HCT116 (cell line): ENCODE results near the gene IFT88. TPM values are rescaled to one million over a fixed set of nuclear protein-coding genes. Genes with fewer than 3 reads are reported as not detected.

Experiments used
- ATAC-seq: fragments of 200-7000 bp; cut with Tn5 transposase; 2 replicates; pipeline ENCODE4 v1.9.1; 2020; ENCODE audit warnings: mild to moderate bottlenecking, moderate library complexity
- BruUV-seq: library from RNA; stranded (reverse); fragments of 400-500 nt; replicated peaks from 2 replicates; lab custom pipeline; 2021; lab: Mats Ljungman, UMichigan
- CTCF ChIA-PET: fragments of 300-600 bp; sonication (Branson Sonifier 250); formaldehyde crosslinking; loops from one replicate; lab custom pipeline; 2021; ENCODE audit warnings: antibody characterized with exemption; lab: Charles Lee
- POLR2A ChIA-PET: fragments of 300-600, 350-600 bp; sonication (Branson Sonifier 250); formaldehyde crosslinking; loops from one replicate; lab custom pipeline; 2021; ENCODE audit warnings: antibody characterized with exemption; lab: Charles Lee
- RAD21 ChIA-PET, 2 experiments: fragments of 300-600 bp; sonication (Branson Sonifier 250); formaldehyde crosslinking; loops; one replicate each; lab custom pipeline; 2023; ENCODE audit warnings: low total read pairs in 2 of 2; ENCODE audit not compliant: uncharacterized antibody in 2 of 2, unreplicated experiment in 2 of 2, low non-redundant PET in 1 of 2; lab: Charles Lee
- DNase-seq: peaks from one replicate; pipeline ENCODE4 v3.0.0-alpha.2; 2010; ENCODE audit warnings: low read depth, low spot score
- H2AFZ ChIP-seq: fragments of 200-600 bp; shearing (Covaris generic), sonication (generic); 2 replicates; pipeline ENCODE4 v1.6.1; 2017; ENCODE audit warnings: low read depth, mixed run types, mixed read lengths, antibody characterized with exemption, low read length; ENCODE audit not compliant: poor library complexity, severe bottlenecking
- H3K27ac ChIP-seq: 2 replicates; pipeline ENCODE4 v1.5.1; 2012; ENCODE audit warnings: low read depth, low read length
- H3K27me3 ChIP-seq: fragments of 200-600 bp; sonication (generic); 2 replicates; pipeline ENCODE4 v1.6.1; 2016; ENCODE audit warnings: mixed run types, low read length, mixed read lengths; ENCODE audit not compliant: insufficient read depth
- H3K36me3 ChIP-seq, 2 experiments: fragments of 200-500 bp in 1 of 2; fragments of 200-600 bp in 1 of 2; sonication (Bioruptor generic) in 1 of 2; sonication (generic) in 1 of 2; 2 replicates each; pipeline versions ENCODE4 v1.5.1 to v1.6.1; 2014 to 2016; ENCODE audit warnings: low read length in 2 of 2, inconsistent platforms in 1 of 2, mixed read lengths in 1 of 2, mixed run types in 1 of 2; ENCODE audit not compliant: insufficient read depth in 2 of 2, control insufficient read depth in 1 of 2
- H3K4me1 ChIP-seq, 2 experiments: fragments of 200-600 bp in 1 of 2; sonication (generic) in 1 of 2; 2 replicates each; pipeline versions ENCODE4 v1.5.1 to v1.6.1; 2012 to 2017; ENCODE audit warnings: low read length in 2 of 2, inconsistent platforms in 1 of 2, mild to moderate bottlenecking in 1 of 2, mixed read lengths in 1 of 2, mixed run types in 1 of 2, moderate library complexity in 1 of 2; ENCODE audit not compliant: insufficient read depth in 2 of 2, control insufficient read depth in 1 of 2
- H3K4me2 ChIP-seq: fragments of 200-600 bp; sonication (generic); 2 replicates; pipeline ENCODE4 v1.6.1; 2017; ENCODE audit warnings: mixed run types, low read length, mixed read lengths
- H3K4me3 ChIP-seq, 2 experiments: fragments of 200-600 bp in 1 of 2; sonication (generic) in 1 of 2; replicated peaks in 1 of 2; 2 replicates each; pipeline ENCODE4 v1.5.1; 2011 to 2016; ENCODE audit warnings: low read length in 2 of 2, control low read depth in 1 of 2, low read depth in 1 of 2, mild to moderate bottlenecking in 1 of 2, mixed read lengths in 1 of 2, mixed run types in 1 of 2
- H3K79me2 ChIP-seq: fragments of 200-600 bp; sonication (generic); 2 replicates; pipeline ENCODE4 v1.6.1; 2017; ENCODE audit warnings: mild to moderate bottlenecking, mixed run types, low read length, moderate library complexity, mixed read lengths; ENCODE audit not compliant: insufficient read depth
- H3K9ac ChIP-seq: fragments of 200-600 bp; sonication (generic); 2 replicates; pipeline ENCODE4 v1.6.1; 2016; ENCODE audit warnings: low read length, mixed read lengths
- H3K9me2 ChIP-seq: fragments of 200-600 bp; sonication (generic), shearing (Covaris generic); 2 replicates; pipeline ENCODE4 v1.6.1; 2017; ENCODE audit warnings: mixed run types, mild to moderate bottlenecking, moderate library complexity; ENCODE audit not compliant: insufficient read depth
- H3K9me3 ChIP-seq, 2 experiments: fragments of 200-500 bp in 1 of 2; fragments of 200-600 bp in 1 of 2; sonication (Bioruptor generic) in 1 of 2; sonication (generic) in 1 of 2; 2 replicates each; pipeline ENCODE4 v1.6.1; 2014 to 2017; ENCODE audit warnings: low read length in 2 of 2, mixed read lengths in 2 of 2, inconsistent platforms in 1 of 2, low read depth in 1 of 2, mild to moderate bottlenecking in 1 of 2, mixed run types in 1 of 2, moderate library complexity in 1 of 2; ENCODE audit not compliant: control insufficient read depth in 1 of 2, insufficient read depth in 1 of 2
- H4K20me1 ChIP-seq: fragments of 200-600 bp; sonication (generic), shearing (Covaris generic); 2 replicates; pipeline ENCODE4 v1.6.1; 2017; ENCODE audit warnings: mixed run types, mild to moderate bottlenecking, moderate library complexity; ENCODE audit not compliant: insufficient read depth
- CEBPB ChIP-seq: IDR thresholded peaks from 2 replicates; pipeline ENCODE4 v1.6.1; 2012; ENCODE audit warnings: low read depth
- ELF1 ChIP-seq: IDR thresholded peaks from 2 replicates; pipeline ENCODE4 v1.6.1; 2012; ENCODE audit warnings: low read depth, borderline replicate concordance
- EZH2 ChIP-seq: fragments of 200-600 bp; sonication (generic); IDR thresholded peaks from 2 replicates; pipeline ENCODE4 v1.6.1; 2017; ENCODE audit warnings: antibody characterized with exemption, mixed run types
- FOSL1 ChIP-seq: IDR thresholded peaks from 2 replicates; pipeline ENCODE4 v1.6.1; 2012; ENCODE audit warnings: low read depth
- JUND ChIP-seq: IDR thresholded peaks from 2 replicates; pipeline ENCODE4 v1.6.1; 2012
- MAX ChIP-seq: IDR thresholded peaks from 2 replicates; pipeline ENCODE4 v1.6.1; 2012
- POLR2A ChIP-seq: IDR thresholded peaks from 2 replicates; pipeline ENCODE4 v1.7.0; 2011; ENCODE audit warnings: borderline replicate concordance; ENCODE audit not compliant: insufficient read depth, insufficient read length; ENCODE audit errors: extremely low read depth
- SIN3A ChIP-seq: IDR thresholded peaks from 2 replicates; pipeline ENCODE4 v1.6.1; 2012; ENCODE audit warnings: low read depth
- TCF7L2 ChIP-seq: IDR thresholded peaks from 2 replicates; pipeline ENCODE4 v1.7.0; 2011; ENCODE audit warnings: borderline replicate concordance, inconsistent platforms; ENCODE audit not compliant: insufficient read depth, insufficient read length; ENCODE audit errors: extremely low read depth
- YY1 ChIP-seq: IDR thresholded peaks from 2 replicates; pipeline ENCODE4 v1.6.1; 2011; ENCODE audit warnings: low read length, low read depth, moderate library complexity, mild to moderate bottlenecking; ENCODE audit not compliant: insufficient replicate concordance; ENCODE audit errors: extremely low read depth
- ZBTB33 ChIP-seq: IDR thresholded peaks from 2 replicates; pipeline ENCODE4 v1.6.1; 2011; ENCODE audit warnings: mild to moderate bottlenecking, low read length, moderate library complexity; ENCODE audit not compliant: insufficient replicate concordance; ENCODE audit errors: extremely low read depth
- ZFX ChIP-seq: fragments of 450-650 bp; IDR thresholded peaks from 2 replicates; pipeline ENCODE4 v1.6.1; 2017
- intact Hi-C: fragments of 100-400 bp; cut with micrococcal nuclease; formaldehyde crosslinking; loops from 2 replicates; pipeline ENCODE4 v1.10.0; 2022
- total RNA-seq: library from RNA; stranded (reverse); gene quantifications from one replicate; pipeline ENCODE4 v1.2.1, GENCODE V29; 2021; ENCODE audit not compliant: unreplicated experiment

The IFT88 gene
- total RNA-seq, 1 experiment from 2014 or later: 13.1 TPM

- ChIA-PET RAD21 (no interaction called here), CTCF (interaction anchor here (1.8 kb wide), 1 partner anchor 12 kb away, joined by 5 read pairs; the partner anchor contains the start of gene IL17D), POLR2A (no interaction called here)
- Histone ChIP-seq H2AFZ (no peak overlapping the region), H3K9ac (no peak overlapping the region), H3K9me2 (no peaks in the 10 kb centered on the region), H3K9me3 (no peaks in the 10 kb centered on the region), H3K27me3 (no peaks in the 10 kb centered on the region), H3K27ac (no peak overlapping the region), H3K4me3 (no peak overlapping the region), H4K20me1 (no peaks in the 10 kb centered on the region), H3K79me2 (no peaks in the 10 kb centered on the region), H3K4me1 (peaks cover 0 to 23% of the 10 kb centered on the region in 2 experiments; a peak in 3 of 4 replicates), H3K36me3 (no peaks in the 10 kb centered on the region), H3K4me2 (no peak overlapping the region)
- intact Hi-C loops: no loop called here
- TF ChIP-seq CEBPB: no peak
- TF ChIP-seq ELF1: no peak
- no peak for TF ChIP-seq ZBTB33
- no peak for TF ChIP-seq MAX
- no peak for TF ChIP-seq SIN3A
- TF ChIP-seq POLR2A: no peak
- TF ChIP-seq ZFX: no peak
- no peak for TF ChIP-seq TCF7L2
- TF ChIP-seq YY1: no peak
- no peak for TF ChIP-seq FOSL1
- no peak for TF ChIP-seq JUND
- no peak for TF ChIP-seq EZH2
- ATAC-seq: no peak
- no peak for DNase-seq
- BruUV-seq: no TSS peak
These were observed 148.4 kb downstream of the IFT88 start for GRCh38 chr13:20715330-20715712.
